ENCODE results near the gene ZNF74. TPM values are rescaled to one million over a fixed set of nuclear protein-coding genes. Genes with fewer than 3 reads are reported as not detected.
A peak's percentile ranks its signal among the peaks of the same experiment; 100 is the strongest.
"Not testable (repeated sequence)": the region's sequence is repeated elsewhere in the genome, so short reads cannot be mapped to it uniquely, and the experiment has no call there.

ZNF74 gene
- total RNA-seq, 1 donor from 2014 or later = 28.8 TPM

DNA sequence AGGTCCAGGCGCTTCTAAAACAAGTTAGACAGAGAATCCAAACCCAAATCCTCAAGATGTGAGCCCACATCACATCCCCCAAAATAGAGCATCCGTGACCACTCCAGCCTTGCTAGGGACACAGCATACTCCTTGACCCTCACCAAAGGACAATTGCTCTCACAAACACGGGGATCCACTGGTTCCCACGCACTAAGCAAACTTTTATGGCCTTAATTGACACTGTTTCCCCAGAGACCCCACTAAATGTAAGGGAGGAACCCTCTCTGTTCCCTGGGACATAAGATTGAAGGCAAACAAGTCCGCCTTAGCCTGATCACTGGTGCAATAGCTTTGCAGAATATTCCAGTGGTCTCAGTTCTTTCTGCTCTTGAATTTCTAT is 20.1 kb downstream of the ZNF74 start:
- no peak for DNase-seq (ENCODE audit: low spot score)
- no peaks in the 10 kb centered on the region for H3K36me3 Mint-ChIP-seq (ENCODE audit: low read depth, unreplicated experiment)
- H3K27me3 Mint-ChIP-seq (ENCODE audit: unreplicated experiment) = peaks cover 4% of the 10 kb centered on the region
- no peak overlapping the region for H3K27ac Mint-ChIP-seq (ENCODE audit: unreplicated experiment)
- no peak overlapping the region for H3K4me3 Mint-ChIP-seq (ENCODE audit: unreplicated experiment)
- TF ChIP-seq, protein P1, sequence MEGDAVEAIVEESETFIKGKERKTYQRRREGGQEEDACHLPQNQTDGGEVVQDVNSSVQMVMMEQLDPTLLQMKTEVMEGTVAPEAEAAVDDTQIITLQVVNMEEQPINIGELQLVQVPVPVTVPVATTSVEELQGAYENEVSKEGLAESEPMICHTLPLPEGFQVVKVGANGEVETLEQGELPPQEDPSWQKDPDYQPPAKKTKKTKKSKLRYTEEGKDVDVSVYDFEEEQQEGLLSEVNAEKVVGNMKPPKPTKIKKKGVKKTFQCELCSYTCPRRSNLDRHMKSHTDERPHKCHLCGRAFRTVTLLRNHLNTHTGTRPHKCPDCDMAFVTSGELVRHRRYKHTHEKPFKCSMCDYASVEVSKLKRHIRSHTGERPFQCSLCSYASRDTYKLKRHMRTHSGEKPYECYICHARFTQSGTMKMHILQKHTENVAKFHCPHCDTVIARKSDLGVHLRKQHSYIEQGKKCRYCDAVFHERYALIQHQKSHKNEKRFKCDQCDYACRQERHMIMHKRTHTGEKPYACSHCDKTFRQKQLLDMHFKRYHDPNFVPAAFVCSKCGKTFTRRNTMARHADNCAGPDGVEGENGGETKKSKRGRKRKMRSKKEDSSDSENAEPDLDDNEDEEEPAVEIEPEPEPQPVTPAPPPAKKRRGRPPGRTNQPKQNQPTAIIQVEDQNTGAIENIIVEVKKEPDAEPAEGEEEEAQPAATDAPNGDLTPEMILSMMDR (IDR thresholded peaks at IDR 0.05; ENCODE audit: unreplicated experiment) = no peak
- no peaks in the 10 kb centered on the region for H3K9me3 Mint-ChIP-seq (ENCODE audit: unreplicated experiment)
- no peaks in the 10 kb centered on the region for H3K4me1 Mint-ChIP-seq (ENCODE audit: unreplicated experiment)

DNA sequence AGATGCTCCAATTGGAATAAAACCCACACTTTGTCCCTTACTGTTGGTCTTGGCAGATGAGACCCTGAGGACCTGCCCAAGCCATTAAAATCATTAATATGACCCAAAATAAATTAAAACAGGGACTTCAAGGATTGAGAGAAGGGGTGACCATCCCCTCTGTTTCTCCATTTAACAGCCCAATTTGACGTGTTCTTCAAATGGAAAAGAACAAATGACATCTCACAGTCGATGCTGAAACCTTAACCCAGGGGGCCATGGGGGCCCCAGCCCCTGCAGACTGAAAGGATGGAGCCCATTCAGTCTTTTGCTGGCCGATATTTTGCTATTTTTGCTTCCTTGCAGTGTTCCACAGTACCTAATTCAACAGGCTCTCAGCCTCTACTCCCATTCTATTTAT is 20.5 kb downstream of the ZNF74 start:
- no peak overlapping the region for H3K27ac Mint-ChIP-seq (ENCODE audit: unreplicated experiment)
- no peak overlapping the region for H3K4me3 Mint-ChIP-seq (ENCODE audit: unreplicated experiment)
- H3K4me1 Mint-ChIP-seq (ENCODE audit: unreplicated experiment) = no peaks in the 10 kb centered on the region
- no peaks in the 10 kb centered on the region for H3K9me3 Mint-ChIP-seq (ENCODE audit: unreplicated experiment)
- H3K27me3 Mint-ChIP-seq (ENCODE audit: unreplicated experiment) = peaks cover 5% of the 10 kb centered on the region
- no peak for DNase-seq (ENCODE audit: low spot score)
- no peaks in the 10 kb centered on the region for H3K36me3 Mint-ChIP-seq (ENCODE audit: low read depth, unreplicated experiment)
- TF ChIP-seq, protein P1 (IDR thresholded peaks at IDR 0.05; ENCODE audit: unreplicated experiment) = no peak

DNA sequence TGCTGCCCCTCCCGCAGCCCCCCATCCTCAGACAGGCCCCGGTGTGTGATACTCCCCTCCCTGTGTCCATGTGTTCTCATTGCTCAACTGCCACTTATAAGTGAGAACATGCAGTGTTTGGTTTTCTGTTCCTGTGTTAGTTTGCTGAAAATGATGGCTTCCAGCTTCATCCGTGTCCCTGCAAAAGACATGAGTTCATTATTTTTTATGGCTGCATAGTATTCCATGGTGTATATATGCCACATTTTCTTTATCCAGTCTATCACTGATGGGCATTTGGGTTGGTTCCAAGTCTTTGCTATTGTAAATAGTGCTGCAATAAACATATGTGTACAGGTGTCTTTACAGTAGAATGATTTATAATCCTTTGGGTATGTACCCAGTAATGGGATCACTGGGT is 21.3 kb downstream of the ZNF74 start:
- not testable (repeated sequence) for DNase-seq (ENCODE audit: low spot score); H3K27me3 Mint-ChIP-seq (ENCODE audit: unreplicated experiment); H3K4me1 Mint-ChIP-seq (ENCODE audit: unreplicated experiment); H3K9me3 Mint-ChIP-seq (ENCODE audit: unreplicated experiment); H3K27ac Mint-ChIP-seq (ENCODE audit: unreplicated experiment); H3K4me3 Mint-ChIP-seq (ENCODE audit: unreplicated experiment); H3K36me3 Mint-ChIP-seq (ENCODE audit: low read depth, unreplicated experiment)

DNA sequence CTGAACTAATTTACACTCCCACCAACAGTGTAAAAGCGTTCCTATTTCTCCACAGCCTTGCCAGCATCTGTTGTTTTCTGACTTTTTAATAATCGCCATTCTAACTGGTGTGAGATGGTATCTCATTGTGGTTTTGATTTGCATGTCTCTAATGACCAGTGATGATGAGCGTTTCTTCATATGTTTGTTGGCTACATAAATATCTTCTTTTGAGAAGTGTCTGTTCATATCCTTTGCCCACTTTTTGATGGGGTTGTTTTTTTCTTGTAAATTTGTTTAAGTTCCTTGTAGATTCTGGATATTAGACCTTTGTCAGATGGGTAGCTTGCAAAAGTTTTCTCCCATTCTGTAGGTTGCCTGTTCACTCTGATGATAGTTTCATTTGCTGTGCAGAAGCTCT is 21.7 kb downstream of the ZNF74 start:
- H3K36me3 Mint-ChIP-seq (ENCODE audit: low read depth, unreplicated experiment); H3K4me1 Mint-ChIP-seq (ENCODE audit: unreplicated experiment); H3K9me3 Mint-ChIP-seq (ENCODE audit: unreplicated experiment); H3K27me3 Mint-ChIP-seq (ENCODE audit: unreplicated experiment); DNase-seq (ENCODE audit: low spot score); H3K4me3 Mint-ChIP-seq (ENCODE audit: unreplicated experiment); H3K27ac Mint-ChIP-seq (ENCODE audit: unreplicated experiment): not testable (repeated sequence)

DNA sequence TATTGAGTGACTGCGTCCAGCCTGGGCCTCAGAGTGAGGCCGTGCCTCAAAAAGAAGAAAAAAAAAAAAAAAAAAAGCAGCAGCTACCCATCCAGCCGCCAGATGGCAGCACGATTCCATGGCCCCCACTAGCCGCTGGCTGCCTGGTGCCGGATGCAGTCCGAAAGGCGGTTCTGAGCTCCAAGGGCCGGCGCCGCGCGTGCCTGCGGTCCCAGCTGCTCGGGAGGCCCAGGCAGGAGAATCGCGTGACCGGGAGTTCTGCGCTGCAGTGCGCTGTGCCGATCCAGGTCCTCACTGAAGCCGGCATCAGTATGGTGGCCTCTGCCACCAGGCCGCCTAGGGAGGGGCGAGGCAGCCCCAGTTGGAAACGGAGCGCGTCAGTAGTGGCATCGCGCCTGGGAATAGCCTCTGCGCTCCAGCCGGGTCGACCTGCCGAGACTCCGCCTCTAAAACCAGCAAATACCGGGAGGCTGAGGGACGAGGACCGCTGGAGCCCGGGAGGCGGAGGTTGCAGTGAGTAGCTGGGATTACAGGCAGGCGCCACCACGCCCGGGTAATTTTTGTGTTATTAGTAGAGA is 24.3 kb downstream of the ZNF74 start:
- peaks cover under 1% of the 10 kb centered on the region for H3K36me3 Mint-ChIP-seq (ENCODE audit: low read depth, unreplicated experiment)
- H3K27me3 Mint-ChIP-seq (ENCODE audit: unreplicated experiment) = peaks cover 5% of the 10 kb centered on the region

DNA sequence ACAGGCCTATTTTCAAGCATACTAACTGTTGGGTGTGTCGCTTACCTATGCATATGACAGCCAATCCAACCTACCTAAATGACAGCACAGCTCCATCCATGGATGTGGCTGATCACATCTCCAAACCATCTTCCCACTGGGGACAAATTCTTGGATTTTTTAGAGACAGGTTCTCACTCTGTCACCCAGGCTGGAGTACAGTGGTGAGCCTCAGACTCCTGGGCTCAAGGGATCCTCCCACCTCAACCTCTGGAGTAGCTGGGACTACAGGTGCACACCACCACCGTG is 25.7 kb downstream of the ZNF74 start:
- H3K9me3 Mint-ChIP-seq (ENCODE audit: unreplicated experiment) = no peaks in the 10 kb centered on the region
- no peak overlapping the region for H3K4me3 Mint-ChIP-seq (ENCODE audit: unreplicated experiment)
- H3K4me1 Mint-ChIP-seq (ENCODE audit: unreplicated experiment) = peaks cover 2% of the 10 kb centered on the region
- no peak for DNase-seq (ENCODE audit: low spot score)
- TF ChIP-seq, protein P1 (IDR thresholded peaks at IDR 0.05; ENCODE audit: unreplicated experiment) = no peak
- peaks cover 7% of the 10 kb centered on the region for H3K27me3 Mint-ChIP-seq (ENCODE audit: unreplicated experiment)
- peaks cover 4% of the 10 kb centered on the region for H3K36me3 Mint-ChIP-seq (ENCODE audit: low read depth, unreplicated experiment)
- H3K27ac Mint-ChIP-seq (ENCODE audit: unreplicated experiment) = no peak overlapping the region

More for the DNA sequence above, 24.3 kb downstream of the ZNF74 start:
- TF ChIP-seq, protein P1 (IDR thresholded peaks at IDR 0.05; ENCODE audit: unreplicated experiment) = peak; percentile 99
- Mint-ChIP-seq H3K9me3 (ENCODE audit: unreplicated experiment) (no peaks in the 10 kb centered on the region), H3K4me3 (ENCODE audit: unreplicated experiment) (no peak overlapping the region), H3K27ac (ENCODE audit: unreplicated experiment) (no peak overlapping the region), H3K4me1 (ENCODE audit: unreplicated experiment) (no peaks in the 10 kb centered on the region)
- DNase-seq (ENCODE audit: low spot score) = peak; percentile 76

All from endothelial cell (in vitro differentiated cells).